H1 (cell line): ENCODE data around the gene BRD3OS. TPM values are rescaled to one million over a fixed set of nuclear protein-coding genes. Genes with fewer than 3 reads are reported as not detected.

ENCODE experiments used
- CTCF ChIA-PET: fragments of 300-600 bp; sonication (Branson Sonifier 250); formaldehyde crosslinking; loops from one replicate; lab custom pipeline; 2021; ENCODE audit not compliant: partially characterized antibody; lab: Charles Lee
- POLR2A ChIA-PET: fragments of 300-600 bp; sonication (Branson Sonifier 250); formaldehyde crosslinking; loops from one replicate; lab custom pipeline; 2021; ENCODE audit warnings: inconsistent platforms; ENCODE audit not compliant: partially characterized antibody; lab: Charles Lee
- DNase-seq, 2 experiments: peaks; one replicate each; pipeline versions ENCODE4 v3.0.0 to v3.0.0-alpha.2; 2010 to 2022; ENCODE audit warnings: low spot score in 2 of 2, low read depth in 1 of 2, mixed read lengths in 1 of 2
- FAIRE-seq: peaks from 2 replicates; lab custom pipeline; 2011; peaks lifted over from hg19 to GRCh38; lab: Jason Lieb, UNC
- H2AFZ ChIP-seq: 2 replicates; pipeline ENCODE4 v1.8.1; 2012; ENCODE audit warnings: low read length, inconsistent platforms
- H2AK5ac ChIP-seq: 2 replicates; pipeline ENCODE4 v1.6.1; 2013; ENCODE audit warnings: low read depth, low read length
- H2BK120ac ChIP-seq: replicated peaks from 2 replicates; pipeline ENCODE3; 2013; ENCODE audit warnings: low read depth, low read length, inconsistent platforms
- H2BK12ac ChIP-seq: 2 replicates; pipeline ENCODE4 v1.6.1; 2013; ENCODE audit warnings: low read depth, low read length
- H2BK15ac ChIP-seq: 2 replicates; pipeline ENCODE4 v1.6.1; 2013; ENCODE audit warnings: low read length
- H2BK20ac ChIP-seq: 2 replicates; pipeline ENCODE4 v1.6.1; 2013; ENCODE audit warnings: low read length
- H2BK5ac ChIP-seq: 2 replicates; pipeline ENCODE4 v1.6.1; 2013; ENCODE audit warnings: low read depth, low read length
- H3K14ac ChIP-seq: 2 replicates; pipeline ENCODE4 v1.6.1; 2013; ENCODE audit warnings: inconsistent platforms; ENCODE audit not compliant: insufficient read length
- H3K18ac ChIP-seq: 2 replicates; pipeline ENCODE4 v1.6.1; 2013; ENCODE audit warnings: low read length; ENCODE audit errors: extremely low read depth
- H3K23ac ChIP-seq: 2 replicates; pipeline ENCODE4 v1.6.1; 2013; ENCODE audit warnings: inconsistent platforms; ENCODE audit not compliant: insufficient read length
- H3K23me2 ChIP-seq: 2 replicates; pipeline ENCODE4 v1.6.1; 2013; ENCODE audit warnings: low read depth, low read length
- H3K27ac ChIP-seq: 2 replicates; pipeline ENCODE4 v1.6.1; 2011; ENCODE audit warnings: low read depth, low read length, inconsistent platforms
- H3K27me3 ChIP-seq, 4 experiments: replicated peaks in 1 of 4; 1 replicate in 1 of 4; 2 replicates in 3 of 4; pipeline versions ENCODE4 v1.6.1 to v1.8.1; 2011 to 2013; ENCODE audit warnings: low read length in 3 of 4, mild to moderate bottlenecking in 3 of 4, inconsistent platforms in 2 of 4, mixed read lengths in 2 of 4, moderate library complexity in 1 of 4; ENCODE audit not compliant: control insufficient read depth in 3 of 4, insufficient read depth in 3 of 4; ENCODE audit errors: extremely low read depth in 1 of 4
- H3K36me3 ChIP-seq, 4 experiments: 2 replicates each; pipeline versions ENCODE4 v1.6.1 to v1.8.1; 2011 to 2013; ENCODE audit warnings: mild to moderate bottlenecking in 4 of 4, low read length in 3 of 4, moderate library complexity in 2 of 4, control low read depth in 1 of 4, inconsistent platforms in 1 of 4; ENCODE audit not compliant: insufficient read depth in 4 of 4, control insufficient read depth in 2 of 4
- H3K4ac ChIP-seq: replicated peaks from 2 replicates; pipeline ENCODE3; 2013; ENCODE audit warnings: low read length, low read depth, mixed read lengths, inconsistent platforms; ENCODE audit not compliant: insufficient read length
- H3K4me1 ChIP-seq, 4 experiments: replicated peaks in 1 of 4; 1 replicate in 1 of 4; 2 replicates in 3 of 4; pipeline versions ENCODE4 v1.6.1 to v1.8.1; 2011 to 2013; ENCODE audit warnings: low read length in 3 of 4, inconsistent platforms in 2 of 4, mixed read lengths in 1 of 4; ENCODE audit not compliant: insufficient read depth in 4 of 4, control insufficient read depth in 3 of 4
- H3K4me2 ChIP-seq, 2 experiments: 2 replicates each; pipeline versions ENCODE4 v1.6.1 to v1.8.1; 2011 to 2013; ENCODE audit warnings: low read depth in 2 of 2, low read length in 2 of 2, control low read depth in 1 of 2, inconsistent platforms in 1 of 2, mild to moderate bottlenecking in 1 of 2; ENCODE audit not compliant: insufficient read depth in 1 of 2
- H3K4me3 ChIP-seq, 4 experiments: fragments of 200-600, 300-600 bp in 1 of 4; sonication (generic), shearing (Covaris generic), sonication (Bioruptor Twin) in 1 of 4; 2 replicates each; pipeline versions ENCODE4 v1.5.1 to v1.8.1; 2011 to 2016; ENCODE audit warnings: low read length in 4 of 4, low read depth in 3 of 4, control low read depth in 2 of 4, inconsistent platforms in 2 of 4, mild to moderate bottlenecking in 2 of 4, mixed read lengths in 1 of 4, moderate library complexity in 1 of 4; ENCODE audit not compliant: insufficient read depth in 2 of 4; ENCODE audit errors: extremely low read depth in 1 of 4
- H3K56ac ChIP-seq: replicated peaks from 2 replicates; pipeline ENCODE3; 2013; ENCODE audit warnings: low read depth, mild to moderate bottlenecking, mixed read lengths, low read length, inconsistent platforms; ENCODE audit not compliant: insufficient read length
- H3K79me1 ChIP-seq: 2 replicates; pipeline ENCODE4 v1.6.1; 2013; ENCODE audit warnings: low read depth, low read length, control low read depth
- H3K79me2 ChIP-seq, 2 experiments: 2 replicates each; pipeline versions ENCODE4 v1.6.1 to v1.8.1; 2012 to 2013; ENCODE audit warnings: low read length in 2 of 2, mild to moderate bottlenecking in 2 of 2, inconsistent platforms in 1 of 2; ENCODE audit not compliant: insufficient read depth in 2 of 2, control insufficient read depth in 1 of 2
- H3K9ac ChIP-seq, 4 experiments: replicated peaks in 1 of 4; 1 replicate in 1 of 4; 2 replicates in 3 of 4; pipeline versions ENCODE4 v1.6.1 to v1.8.1; 2011 to 2013; ENCODE audit warnings: low read depth in 3 of 4, low read length in 3 of 4, control low read depth in 2 of 4, mild to moderate bottlenecking in 2 of 4, moderate library complexity in 2 of 4, inconsistent platforms in 1 of 4; ENCODE audit errors: extremely low read depth in 1 of 4
- H3K9me3 ChIP-seq, 2 experiments: 2 replicates each; pipeline versions ENCODE4 v1.6.1 to v1.8.1; 2012 to 2013; ENCODE audit warnings: mild to moderate bottlenecking in 2 of 2, moderate library complexity in 2 of 2, control low read depth in 1 of 2, inconsistent platforms in 1 of 2, low read depth in 1 of 2, low read length in 1 of 2, mixed read lengths in 1 of 2; ENCODE audit not compliant: insufficient read depth in 2 of 2
- H4K20me1 ChIP-seq, 2 experiments: replicated peaks in 1 of 2; 2 replicates each; pipeline versions ENCODE3 to v1.8.1; 2011 to 2013; ENCODE audit warnings: inconsistent platforms in 2 of 2, low read length in 2 of 2, mild to moderate bottlenecking in 1 of 2; ENCODE audit not compliant: insufficient read depth in 2 of 2, control insufficient read depth in 1 of 2
- H4K5ac ChIP-seq: 2 replicates; pipeline ENCODE4 v1.6.1; 2013; ENCODE audit warnings: low read length, low read depth, mixed read lengths, inconsistent platforms; ENCODE audit not compliant: insufficient read length
- H4K8ac ChIP-seq: 2 replicates; pipeline ENCODE4 v1.8.0; 2013; ENCODE audit warnings: mild to moderate bottlenecking, moderate library complexity, low read length, inconsistent platforms; ENCODE audit not compliant: insufficient read depth; ENCODE audit errors: extremely low read depth
- H4K91ac ChIP-seq: replicated peaks from 2 replicates; pipeline ENCODE3; 2013; ENCODE audit warnings: low read length, mixed read lengths, inconsistent platforms; ENCODE audit not compliant: insufficient read length
- CEBPB ChIP-seq: IDR thresholded peaks from 2 replicates; pipeline ENCODE4 v1.6.1; 2012; ENCODE audit warnings: low read depth, low read length
- CREB1 ChIP-seq: IDR thresholded peaks from 2 replicates; pipeline ENCODE4 v1.6.1; 2012; ENCODE audit warnings: inconsistent platforms
- CTCF ChIP-seq, 3 experiments: IDR thresholded peaks; 1 replicate in 2 of 3; 2 replicates in 1 of 3; pipeline versions ENCODE4 v1.5.1 to v1.6.1; 2011; ENCODE audit warnings: low read length in 3 of 3, mild to moderate bottlenecking in 3 of 3, inconsistent platforms in 2 of 3, low read depth in 1 of 3, moderate library complexity in 1 of 3; ENCODE audit not compliant: insufficient read depth in 1 of 3; ENCODE audit errors: control extremely low read depth in 1 of 3
- EZH2 ChIP-seq: fragments of 200-600 bp; sonication (generic); IDR thresholded peaks from 2 replicates; pipeline ENCODE4 v1.7.1; 2012; ENCODE audit warnings: low read depth, mild to moderate bottlenecking, moderate library complexity, low read length, inconsistent platforms; ENCODE audit not compliant: severe bottlenecking
- KDM4A ChIP-seq: IDR thresholded peaks from one replicate; pipeline ENCODE4 v1.7.1; 2012; ENCODE audit warnings: low read depth, mild to moderate bottlenecking, moderate library complexity, low read length, inconsistent platforms; ENCODE audit not compliant: severe bottlenecking
- POLR2AphosphoS5 ChIP-seq: IDR thresholded peaks from 2 replicates; pipeline ENCODE4 v1.6.1; 2011; ENCODE audit warnings: low read depth, low read length
- RFX5 ChIP-seq: IDR thresholded peaks from 2 replicates; pipeline ENCODE4 v1.6.1; 2011; ENCODE audit warnings: low read depth, low read length, improper control_type of control experiment, borderline replicate concordance
- SIN3A ChIP-seq, 2 experiments: IDR thresholded peaks in 1 of 2; conservative IDR thresholded peaks in 1 of 2; 2 replicates each; pipeline ENCODE4 v1.6.1; 2011 to 2012; ENCODE audit warnings: low read length in 2 of 2, improper control_type of control experiment in 1 of 2, low read depth in 1 of 2, mild to moderate bottlenecking in 1 of 2
- SUZ12 ChIP-seq: fragments of 200-600 bp; sonication (generic); IDR thresholded peaks from 2 replicates; pipeline ENCODE4 v1.6.1; 2012; ENCODE audit warnings: mild to moderate bottlenecking, inconsistent platforms, low read length, moderate library complexity, mixed read lengths
- WGBS, 2 experiments: shearing (Covaris generic) in 1 of 2; methylation state at CpG; one replicate each; pipeline versions ENCODE4 v1.1.6 to v1.1.7; 2013 to 2015; ENCODE audit warnings: low lambda C conversion rate in 2 of 2, mixed read lengths in 2 of 2, inconsistent platforms in 1 of 2, low coverage in 1 of 2, missing lambda C conversion rate in 1 of 2; ENCODE audit not compliant: insufficient replicate concordance in 2 of 2, insufficient coverage in 1 of 2, insufficient read length in 1 of 2; ENCODE audit errors: extremely low coverage in 1 of 2, missing lambda C conversion rate in 1 of 2; 5-methylcytosine and 5-hydroxymethylcytosine counted together
- polyA plus RNA-seq, 7 experiments: library from polyadenylated mRNA; depleted of rRNA in 3 of 7; stranded (reverse) in 5 of 7; unstranded in 2 of 7; fragments of >200 nt in 5 of 7; fragments of 200-250 nt in 2 of 7; gene quantifications; 1 replicate in 5 of 7; 2 replicates in 1 of 7; 4 replicates in 1 of 7; pipeline versions ENCODE4 v1.2.1 to v1.2.3, GENCODE V29; 2011 to 2013; ENCODE audit warnings: missing spikeins in 2 of 7, mixed read lengths in 2 of 7
- total RNA-seq: library from RNA; stranded (reverse); fragmentation: NEBNext Ultra II Directional; extraction: Animal tissue kit (Norgen Biotek cat#: 25700); gene quantifications from 2 replicates; pipeline ENCODE4 v1.2.1, GENCODE V29; 2021

BRD3OS gene
- total and polyA plus RNA-seq, 2 of the 8 experiments (the other 6 are each of a cell fraction or from before 2014, with no cell fraction given): 12.7 to 20.2 TPM

- Histone ChIP-seq H2BK12ac (no peak overlapping the region), H3K79me2 (no peaks in the 10 kb centered on the region), H3K23ac (no peak overlapping the region), H3K18ac (no peak overlapping the region), H4K20me1 (peaks cover 8% of the 10 kb centered on the region in 2 experiments), H4K5ac (no peak overlapping the region), H4K91ac (no peak overlapping the region), H3K9me3 (no peaks in the 10 kb centered on the region), H3K4me1 (no peaks in the 10 kb centered on the region; a peak in 1 of 7 replicates), H2BK5ac (no peak overlapping the region), H2BK15ac (no peak overlapping the region), H3K36me3 (peaks cover 33 to 66% (median 49%) of the 10 kb centered on the region in 4 experiments), H3K27me3 (no peaks in the 10 kb centered on the region), H2BK20ac (no peak overlapping the region), H3K14ac (no peak overlapping the region), H3K4ac (no peak overlapping the region), H2BK120ac (no peak overlapping the region), H3K27ac (no peak overlapping the region), H3K4me3 (no peak overlapping the region), H3K23me2 (no peaks in the 10 kb centered on the region), H3K56ac (no peak overlapping the region), H3K9ac (no peak overlapping the region), H3K79me1 (no peaks in the 10 kb centered on the region), H4K8ac (no peak overlapping the region), H2AK5ac (no peak overlapping the region), H2AFZ (no peak overlapping the region), H3K4me2 (no peak overlapping the region)
- 86% methylated on average over 20 of the region's 20 CpGs; no CpG with 5 or more reads in 1 of the 2 experiments for WGBS, 2 experiments
- ChIA-PET CTCF (interaction anchor here (0.9 to 2.2 kb wide), 3 partner anchors 13 to 124 kb away, joined by 3 to 4 read pairs (median 4); no protein-coding TSS in a partner anchor), POLR2A (interaction anchor here (0.8 to 2.6 kb wide), 3 partner anchors 10 to 12 kb away, joined by 3 to 11 read pairs (median 4); no protein-coding TSS in a partner anchor)
- no peak for FAIRE-seq
- DNase-seq: no peak
- TF ChIP-seq RFX5 (no peak), SUZ12 (no peak), CREB1 (no peak), EZH2 (no peak), POLR2AphosphoS5 (no peak), KDM4A (no peak), CTCF (IDR thresholded peaks at IDR 0.05; ENCODE audit: control extremely low read depth in 1 of 3, insufficient read depth in 1 of 3, low read depth in 1 of 3, low read length in 3 of 3) (no peak), SIN3A (conservative IDR thresholded peaks at IDR 0.05 in 1 of 2, IDR thresholded peaks at IDR 0.05 in 1 of 2; ENCODE audit: low read depth in 1 of 2, low read length in 2 of 2) (no peak), CEBPB (no peak)
Measured at GRCh38 chr9:134039386-134040175, 14.3 kb downstream of the BRD3OS start.
